Omental fat pad (tissue), 4 donors: ENCODE results near the gene CMTR1. TPM values are rescaled to one million over a fixed set of nuclear protein-coding genes. Genes with fewer than 3 reads are reported as not detected.
"Not testable (repeated sequence)": the region's sequence is repeated elsewhere in the genome, so short reads cannot be mapped to it uniquely, and the experiment has no call there.

Experiments used
- ATAC-seq: fragments of 150-250 bp; one replicate; pipeline ENCODE4 v1.9.1; 2016; ENCODE audit warnings: mild to moderate bottlenecking, moderate library complexity; ENCODE audit not compliant: low FRiP score
- DNase-seq: peaks from one replicate; pipeline ENCODE4 v3.0.0-alpha.2; 2019; ENCODE audit warnings: low spot score
- CTCF ChIP-seq, 3 donors: fragments of 450-650 bp; IDR thresholded peaks; one replicate each; pipeline ENCODE4 v1.5.1; 2016 to 2017; ENCODE audit warnings: antibody characterized with exemption in 3 of 3, mild to moderate bottlenecking in 3 of 3, moderate library complexity in 2 of 3
- total RNA-seq, 4 donors: library from RNA; depleted of rRNA; stranded (reverse); fragments of >200 nt; gene quantifications; one replicate each; pipeline ENCODE4 v1.1.0, GENCODE V29; 2016

Gene CMTR1
- total RNA-seq, 4 donors from 2014 or later = 22.5 to 34.5 (median 28.5) TPM

GRCh38 chr6:37396571-37397180 lies 36.3 kb upstream of the CMTR1 start:
- DNase-seq (no peak), ATAC-seq (no peak)
- no peak for TF ChIP-seq CTCF (IDR thresholded peaks at IDR 0.05)

GRCh38 chr6:37399131-37399530 lies 33.9 kb upstream of the CMTR1 start:
- ATAC-seq = no peak
- DNase-seq = no peak
- no peak for TF ChIP-seq CTCF (IDR thresholded peaks at IDR 0.05)

- DNase-seq (no peak), ATAC-seq (no peak)
- TF ChIP-seq CTCF (IDR thresholded peaks at IDR 0.05) = no peak
These were observed 33.1 kb upstream of the CMTR1 start for GRCh38 chr6:37399795-37400490.

GRCh38 chr6:37401658-37402057 lies 31.4 kb upstream of the CMTR1 start:
- ATAC-seq, DNase-seq: not testable (repeated sequence)

- no peak for DNase-seq
- no peak for TF ChIP-seq CTCF (IDR thresholded peaks at IDR 0.05)
- no peak for ATAC-seq
These were observed 26.2 kb upstream of the CMTR1 start for GRCh38 chr6:37406726-37407341.

GRCh38 chr6:37407948-37408347 lies 25.1 kb upstream of the CMTR1 start:
- TF ChIP-seq CTCF (IDR thresholded peaks at IDR 0.05) = no peak
- DNase-seq (no peak), ATAC-seq (no peak)

- TF ChIP-seq CTCF (IDR thresholded peaks at IDR 0.05) = no peak
These were observed 23.5 kb upstream of the CMTR1 start for GRCh38 chr6:37409501-37409900.

More at GRCh38 chr6:37409501-37409900, 23.5 kb upstream of the CMTR1 start:
- no peak for DNase-seq
- no peak for ATAC-seq
